ENCODE measurements around the gene SDR42E1. TPM values are rescaled to one million over a fixed set of nuclear protein-coding genes. Genes with fewer than 3 reads are reported as not detected.

Gene SDR42E1
- total and polyA plus RNA-seq, 9 of the 15 experiments (the other 6 are each of a cell fraction or from before 2014, with no cell fraction given), result 0.13 to 1.3 (median 0.42) TPM

DNA sequence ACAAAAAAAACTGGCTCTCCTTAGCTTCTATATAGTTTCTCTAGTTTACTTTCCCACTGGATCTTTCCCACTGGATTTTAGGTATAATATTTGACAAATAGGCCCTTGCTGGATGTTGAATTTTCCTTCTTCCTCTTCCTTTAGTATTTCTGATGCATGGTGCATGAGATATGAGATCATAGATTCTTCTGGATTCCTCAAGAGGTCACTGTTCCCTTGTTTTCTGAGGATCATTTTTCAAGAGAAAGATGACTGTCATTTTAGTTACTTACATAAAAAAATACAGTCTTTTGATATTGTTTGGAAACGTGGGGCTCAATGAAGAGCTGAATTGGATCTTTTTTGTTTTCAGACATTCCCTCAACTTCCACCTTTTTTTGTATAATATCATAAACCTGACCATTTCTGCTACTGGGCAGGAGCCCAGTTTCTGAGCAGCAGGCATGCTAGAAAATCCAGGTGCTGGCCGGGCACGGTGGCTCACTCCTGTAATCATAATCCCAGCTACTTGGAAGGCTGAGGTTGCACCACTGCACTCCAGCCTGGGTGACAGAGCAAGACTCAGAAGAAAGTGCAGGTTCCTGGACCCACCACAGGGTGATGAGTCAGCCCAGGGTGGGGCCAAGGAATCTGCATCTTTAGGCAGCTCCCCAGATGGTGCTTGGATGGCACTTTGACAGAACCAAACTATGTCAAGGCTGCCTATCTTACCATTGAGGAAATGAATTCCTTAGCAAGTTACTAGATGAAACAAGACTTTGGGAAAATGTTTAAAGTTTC lies 70.3 kb downstream of the SDR42E1 start:
- no peaks in the 10 kb centered on the region for H3K36me3 ChIP-seq (ENCODE audit: control insufficient read depth, insufficient read depth, low read length)
- peaks cover 14 to 31% of the 10 kb centered on the region in 2 experiments; a peak in 4 of 5 replicates for H3K27me3 ChIP-seq (ENCODE audit: control insufficient read depth in 2 of 2, insufficient read depth in 2 of 2, low read length in 2 of 2)
- no peak overlapping the region for H3K4me3 ChIP-seq
- H3K9ac ChIP-seq (ENCODE audit: insufficient read depth in 1 of 2, low read depth in 2 of 2, low read length in 2 of 2), result no peak overlapping the region
- DNase-seq (ENCODE audit: extremely low read depth in 1 of 4, low spot score in 3 of 4) (peak in 2 of 4 experiments; percentile 43 to 48), FAIRE-seq (peak; percentile 81), ATAC-seq (peak; percentile 77)
- H3K79me2 ChIP-seq (ENCODE audit: control insufficient read depth, insufficient read depth, low read length), result no peaks in the 10 kb centered on the region
- no peak overlapping the region for H3K4me2 ChIP-seq (ENCODE audit: insufficient read depth, low read length)
- no peaks in the 10 kb centered on the region for H3K4me1 ChIP-seq (replicated peaks in 1 of 2; ENCODE audit: control insufficient read depth in 2 of 2, insufficient read depth in 2 of 2, low read length in 2 of 2)
- no TSS peak for BruUV-seq (replicated peaks)
- H2AFZ ChIP-seq (ENCODE audit: low read depth, low read length), result no peak overlapping the region
- in situ Hi-C loops (cut with MboI) (no loop called here), intact Hi-C loops (cut with micrococcal nuclease) (loop anchor here (1.0 to 5.0 kb wide), 4 partner anchors 56 to 1276 kb away; no protein-coding TSS in a partner anchor)
- H4K20me1 ChIP-seq (replicated peaks; ENCODE audit: control insufficient read depth, insufficient read depth, low read length), result no peaks in the 10 kb centered on the region
- H3K9me1 ChIP-seq (ENCODE audit: control insufficient read depth, insufficient read depth, low read length), result no peaks in the 10 kb centered on the region
- CTCF ChIA-PET (ENCODE audit: low intra/inter-chr PET ratio), result interaction anchor here (1.3 to 2.0 kb wide), 3 partner anchors 122 to 1505 kb away, joined by 5 to 23 read pairs (median 7); no protein-coding TSS in a partner anchor
- no peaks in the 10 kb centered on the region for H3K9me3 ChIP-seq (replicated peaks; ENCODE audit: control insufficient read depth, insufficient read depth, low read depth, low read length)
- WGBS (ENCODE audit: insufficient coverage, low coverage, missing lambda C conversion rate), result 5% methylated on average over 3 of the region's 3 CpGs
- POLR2A ChIA-PET, result interaction anchor here (0.6 kb wide), 2 partner anchors 292 to 403 kb away, joined by 3 read pairs; no protein-coding TSS in a partner anchor
- H3K27ac ChIP-seq (ENCODE audit: extremely low read depth, low read depth, low read length), result no peak overlapping the region
- TF ChIP-seq PATZ1 (CRISPR knock-in tag; IDR thresholded peaks at IDR 0.05; ENCODE audit: borderline replicate concordance) (no peak), HMGXB4 (CRISPR knock-in tag; IDR thresholded peaks at IDR 0.05) (no peak), SNIP1 (IDR thresholded peaks at IDR 0.05; ENCODE audit: low read depth) (no peak), SAFB2 (IDR thresholded peaks at IDR 0.05; ENCODE audit: borderline replicate concordance, low read depth, low read length, severe bottlenecking) (no peak), ZFP30 (CRISPR knock-in tag; IDR thresholded peaks at IDR 0.05; ENCODE audit: borderline replicate concordance) (no peak), SIN3B (IDR thresholded peaks at IDR 0.05; ENCODE audit: low read depth) (0 out of 2 replicates have a peak, but pooled peaks have one; percentile 13), RAD21 (CRISPR knock-in tag; conservative IDR thresholded peaks at IDR 0.05 in 1 of 2, IDR thresholded peaks at IDR 0.05 in 1 of 2) (peak; percentile 69 to 78), HDGF (IDR thresholded peaks at IDR 0.05) (no peak)
- TF ChIP-seq, protein P1, sequence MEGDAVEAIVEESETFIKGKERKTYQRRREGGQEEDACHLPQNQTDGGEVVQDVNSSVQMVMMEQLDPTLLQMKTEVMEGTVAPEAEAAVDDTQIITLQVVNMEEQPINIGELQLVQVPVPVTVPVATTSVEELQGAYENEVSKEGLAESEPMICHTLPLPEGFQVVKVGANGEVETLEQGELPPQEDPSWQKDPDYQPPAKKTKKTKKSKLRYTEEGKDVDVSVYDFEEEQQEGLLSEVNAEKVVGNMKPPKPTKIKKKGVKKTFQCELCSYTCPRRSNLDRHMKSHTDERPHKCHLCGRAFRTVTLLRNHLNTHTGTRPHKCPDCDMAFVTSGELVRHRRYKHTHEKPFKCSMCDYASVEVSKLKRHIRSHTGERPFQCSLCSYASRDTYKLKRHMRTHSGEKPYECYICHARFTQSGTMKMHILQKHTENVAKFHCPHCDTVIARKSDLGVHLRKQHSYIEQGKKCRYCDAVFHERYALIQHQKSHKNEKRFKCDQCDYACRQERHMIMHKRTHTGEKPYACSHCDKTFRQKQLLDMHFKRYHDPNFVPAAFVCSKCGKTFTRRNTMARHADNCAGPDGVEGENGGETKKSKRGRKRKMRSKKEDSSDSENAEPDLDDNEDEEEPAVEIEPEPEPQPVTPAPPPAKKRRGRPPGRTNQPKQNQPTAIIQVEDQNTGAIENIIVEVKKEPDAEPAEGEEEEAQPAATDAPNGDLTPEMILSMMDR (IDR thresholded peaks at IDR 0.05 in 2 of 3, conservative IDR thresholded peaks at IDR 0.05 in 1 of 3; ENCODE audit: insufficient read depth in 2 of 3, low read depth in 1 of 3, low read length in 3 of 3), result peak; percentile 45 to 85 (median 58); a peak in 5 of 6 replicates
- TF ChIP-seq, protein P2, sequence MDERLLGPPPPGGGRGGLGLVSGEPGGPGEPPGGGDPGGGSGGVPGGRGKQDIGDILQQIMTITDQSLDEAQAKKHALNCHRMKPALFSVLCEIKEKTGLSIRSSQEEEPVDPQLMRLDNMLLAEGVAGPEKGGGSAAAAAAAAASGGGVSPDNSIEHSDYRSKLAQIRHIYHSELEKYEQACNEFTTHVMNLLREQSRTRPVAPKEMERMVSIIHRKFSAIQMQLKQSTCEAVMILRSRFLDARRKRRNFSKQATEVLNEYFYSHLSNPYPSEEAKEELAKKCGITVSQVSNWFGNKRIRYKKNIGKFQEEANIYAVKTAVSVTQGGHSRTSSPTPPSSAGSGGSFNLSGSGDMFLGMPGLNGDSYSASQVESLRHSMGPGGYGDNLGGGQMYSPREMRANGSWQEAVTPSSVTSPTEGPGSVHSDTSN (CRISPR knock-in tag; IDR thresholded peaks at IDR 0.05; ENCODE audit: low read depth), result no peak
- TF ChIP-seq, protein P2 (tag; conservative IDR thresholded peaks at IDR 0.05; ENCODE audit: low read depth), result peak; percentile 74
